GM23248 (cell line): ENCODE data around the gene GPR52.

Experiments used
- EZH2 ChIP-seq: fragments of 200-600 bp; sonication (generic); IDR thresholded peaks from 2 replicates; pipeline ENCODE4 v1.6.1; 2018; ENCODE audit warnings: antibody characterized with exemption, mild to moderate bottlenecking; ENCODE audit not compliant: insufficient read depth, poor library complexity, severe bottlenecking
- EZH2phosphoT487 ChIP-seq: fragments of 200-600 bp; sonication (generic); IDR thresholded peaks from 2 replicates; pipeline ENCODE4 v1.6.1; 2018; ENCODE audit warnings: antibody characterized with exemption, moderate library complexity, mild to moderate bottlenecking, low read depth; ENCODE audit not compliant: insufficient read depth

DNA sequence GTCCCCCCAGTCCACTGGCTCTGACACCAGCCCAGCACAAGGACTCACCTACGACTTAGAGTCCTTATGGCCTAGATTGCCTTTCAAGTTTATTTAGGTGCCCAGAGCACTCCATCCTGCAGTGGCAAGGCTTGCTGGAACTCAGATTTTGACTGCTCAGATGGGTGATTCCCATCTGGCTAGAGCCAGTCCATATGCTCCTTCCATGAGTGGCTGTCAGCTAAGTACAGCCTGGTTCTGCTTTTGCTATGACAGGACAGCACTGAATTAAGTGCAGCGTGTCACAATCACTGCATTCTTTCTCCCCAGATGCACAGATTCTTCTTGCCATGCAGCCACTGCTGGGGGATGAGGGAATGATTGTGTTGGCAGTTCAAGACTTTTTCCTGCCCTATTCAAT lies 43.8 kb downstream of the GPR52 start:
- TF ChIP-seq EZH2 (no peak), EZH2phosphoT487 (no peak)
